ENCODE data around the gene ADPRM. TPM values are rescaled to one million over a fixed set of nuclear protein-coding genes. Genes with fewer than 3 reads are reported as not detected.

Gene ADPRM
- total RNA-seq, result 10 to 100 TPM in 1 of 4 donors, 1 to 10 TPM in 3; 5.8 to 12.2 (median 8.5) TPM

GRCh38 chr17:10697092-10698081 is at the start of gene ADPRM, which contains the start of gene SCO1:
ADPRM (plus strand) TSS chr17:10697594; CDS start chr17:10704927, 7,333 bp downstream.
SCO1 (minus strand) TSS chr17:10697533; CDS start chr17:10697507, 26 bp downstream.
- Histone ChIP-seq H3K4me3 (peak within 1 kb of the TSS; percentile 83 to 98 (median 93)), H3K9me3 (no peaks in the 10 kb centered on the region), H3K27ac (replicated peaks in 1 of 4) (peak within 1 kb of the TSS; percentile 92 to 94 (median 94)), H3K27me3 (no peaks in the 10 kb centered on the region), H3K4me1 (peaks cover 8 to 42% (median 28%) of the 10 kb centered on the region in 4 donors), H3K36me3 (peaks cover 16 to 33% (median 28%) of the 10 kb centered on the region in 4 donors)
- intact Hi-C loops (cut with DNase I), result no loop called here
- peak; percentile 97 for DNase-seq (ENCODE audit: extremely low spot score)
- TF ChIP-seq CTCF (IDR thresholded peaks at IDR 0.05) (peak; percentile 36 to 46 (median 41)), POLR2AphosphoS5 (IDR thresholded peaks at IDR 0.05) (peak; percentile 97 to 98), EP300 (IDR thresholded peaks at IDR 0.05) (no peak), POLR2A (IDR thresholded peaks at IDR 0.05; ENCODE audit: low read depth) (peak; percentile 78)
- WGBS, result 2% methylated on average over 19 of the region's 84 CpGs

- intact Hi-C loops (cut with DNase I), result loop anchor here (5.0 to 10.0 kb wide), 3 partner anchors 34 to 199 kb away; no protein-coding TSS in a partner anchor
These were observed 49.0 kb upstream of the ADPRM start for GRCh38 chr17:10648381-10648780.

GRCh38 chr17:10648956-10649355 is 48.4 kb upstream of the ADPRM start:
- H3K36me3 ChIP-seq, result peaks cover 0 to 26% (median 11%) of the 10 kb centered on the region in 4 donors
- WGBS, result 94% methylated on average over 3 of the region's 3 CpGs
- no peak overlapping the region for H3K4me3 ChIP-seq
- no peaks in the 10 kb centered on the region for H3K4me1 ChIP-seq
- H3K9me3 ChIP-seq, result no peaks in the 10 kb centered on the region
- no peaks in the 10 kb centered on the region for H3K27me3 ChIP-seq
- H3K27ac ChIP-seq (replicated peaks in 1 of 4), result no peak overlapping the region
- TF ChIP-seq POLR2A (IDR thresholded peaks at IDR 0.05; ENCODE audit: low read depth) (no peak), POLR2AphosphoS5 (IDR thresholded peaks at IDR 0.05) (no peak), EP300 (IDR thresholded peaks at IDR 0.05) (no peak)
- no peak for DNase-seq (ENCODE audit: extremely low spot score)
- intact Hi-C loops (cut with DNase I), result loop anchor here (5.0 to 10.0 kb wide), 3 partner anchors 33 to 198 kb away; no protein-coding TSS in a partner anchor

More at GRCh38 chr17:10648381-10648780, 49.0 kb upstream of the ADPRM start:
- no peak for TF ChIP-seq EP300 (IDR thresholded peaks at IDR 0.05)
- TF ChIP-seq POLR2A (IDR thresholded peaks at IDR 0.05; ENCODE audit: low read depth), result no peak
- no peak for TF ChIP-seq CTCF (IDR thresholded peaks at IDR 0.05)
- no peak for TF ChIP-seq POLR2AphosphoS5 (IDR thresholded peaks at IDR 0.05)
- H3K9me3 ChIP-seq, result no peaks in the 10 kb centered on the region
- H3K4me1 ChIP-seq, result no peaks in the 10 kb centered on the region
- H3K27ac ChIP-seq (replicated peaks in 1 of 4), result no peak overlapping the region
- H3K36me3 ChIP-seq, result peaks cover 0 to 32% (median 11%) of the 10 kb centered on the region in 4 donors
- H3K27me3 ChIP-seq, result no peaks in the 10 kb centered on the region
- WGBS, result 91% methylated on average over 5 of the region's 5 CpGs
- DNase-seq (ENCODE audit: extremely low spot score), result no peak
- H3K4me3 ChIP-seq, result no peak overlapping the region

GRCh38 chr17:10649602-10650001 is 47.8 kb upstream of the ADPRM start:
- H3K4me1 ChIP-seq, result no peaks in the 10 kb centered on the region
- H3K36me3 ChIP-seq, result peaks cover 0 to 20% (median 9%) of the 10 kb centered on the region in 4 donors
- no peak overlapping the region for H3K27ac ChIP-seq (replicated peaks in 1 of 4)
- no peaks in the 10 kb centered on the region for H3K9me3 ChIP-seq
- no peak for DNase-seq (ENCODE audit: extremely low spot score)
- TF ChIP-seq CTCF (IDR thresholded peaks at IDR 0.05), result no peak
- TF ChIP-seq POLR2A (IDR thresholded peaks at IDR 0.05; ENCODE audit: low read depth), result no peak
- no peak for TF ChIP-seq POLR2AphosphoS5 (IDR thresholded peaks at IDR 0.05)
- TF ChIP-seq EP300 (IDR thresholded peaks at IDR 0.05), result no peak
- WGBS, result 88% methylated on average over 5 of the region's 5 CpGs
- no peaks in the 10 kb centered on the region for H3K27me3 ChIP-seq
- no peak overlapping the region for H3K4me3 ChIP-seq
- intact Hi-C loops (cut with DNase I), result loop anchor here (5.0 to 10.0 kb wide), 3 partner anchors 33 to 198 kb away; no protein-coding TSS in a partner anchor

- DNase-seq (ENCODE audit: extremely low spot score), result no peak
- H3K36me3 ChIP-seq, result peaks cover 0 to 9% (median 0%) of the 10 kb centered on the region in 4 donors
- no peaks in the 10 kb centered on the region for H3K27me3 ChIP-seq
- no peaks in the 10 kb centered on the region for H3K9me3 ChIP-seq
- no peaks in the 10 kb centered on the region for H3K4me1 ChIP-seq
- 83% methylated on average over 9 of the region's 9 CpGs for WGBS
- H3K4me3 ChIP-seq, result no peak overlapping the region
- H3K27ac ChIP-seq (replicated peaks in 1 of 4), result no peak overlapping the region
- intact Hi-C loops (cut with DNase I), result no loop called here
- TF ChIP-seq POLR2A (IDR thresholded peaks at IDR 0.05; ENCODE audit: low read depth) (no peak), EP300 (IDR thresholded peaks at IDR 0.05) (no peak), POLR2AphosphoS5 (IDR thresholded peaks at IDR 0.05) (no peak), CTCF (IDR thresholded peaks at IDR 0.05) (no peak)
These were observed 45.5 kb upstream of the ADPRM start for GRCh38 chr17:10651927-10652326.

All from esophagus muscularis mucosa (tissue), 4 donors.